SK-N-SH (cell line): ENCODE data around the gene WT1.

Experiments
- CHD2 ChIP-seq: fragments of 150-350 bp; IDR thresholded peaks from 2 replicates; pipeline ENCODE4 v1.6.1; 2018; ENCODE audit warnings: low read length; ENCODE audit not compliant: partially characterized antibody
- CTCF ChIP-seq: fragments of 200-600 bp; sonication (generic); IDR thresholded peaks from 2 replicates; pipeline ENCODE4 v1.6.1; 2017; ENCODE audit warnings: antibody characterized with exemption, mild to moderate bottlenecking, moderate library complexity
- EP300 ChIP-seq, 2 experiments: IDR thresholded peaks; 2 replicates each; pipeline versions ENCODE4 v1.4.0 to v1.6.1; 2012; ENCODE audit warnings: borderline replicate concordance in 1 of 2, low read depth in 1 of 2, low read length in 1 of 2
- FOXM1 ChIP-seq: IDR thresholded peaks from 2 replicates; pipeline ENCODE4 v1.4.0; 2012; ENCODE audit warnings: low read depth, mild to moderate bottlenecking
- GABPA ChIP-seq: IDR thresholded peaks from 2 replicates; pipeline ENCODE4 v1.4.0; 2012; ENCODE audit warnings: low read depth, mild to moderate bottlenecking
- IRF3 ChIP-seq: fragments of 150-350 bp; IDR thresholded peaks from 2 replicates; pipeline ENCODE4 v1.6.1; 2016; ENCODE audit warnings: mild to moderate bottlenecking, low read depth, low read length
- MAX ChIP-seq: IDR thresholded peaks from 2 replicates; pipeline ENCODE4 v1.4.0; 2012; ENCODE audit warnings: low read depth
- NFIC ChIP-seq: IDR thresholded peaks from 2 replicates; pipeline ENCODE4 v1.4.0; 2012; ENCODE audit warnings: borderline replicate concordance
- POLR2AphosphoS5 ChIP-seq: IDR thresholded peaks from 2 replicates; pipeline ENCODE4 v1.6.1; 2012; ENCODE audit warnings: low read depth, low read length
- RAD21 ChIP-seq: IDR thresholded peaks from 2 replicates; pipeline ENCODE4 v1.6.1; 2012; ENCODE audit warnings: mild to moderate bottlenecking, low read length
- TEAD4 ChIP-seq: IDR thresholded peaks from 2 replicates; pipeline ENCODE4 v1.4.0; 2012; ENCODE audit warnings: mild to moderate bottlenecking, borderline replicate concordance; ENCODE audit not compliant: insufficient read depth
- USF2 ChIP-seq: fragments of 150-350 bp; IDR thresholded peaks from 2 replicates; pipeline ENCODE4 v1.6.1; 2017; ENCODE audit warnings: antibody characterized with exemption, low read length, low read depth, borderline replicate concordance
- YY1 ChIP-seq: IDR thresholded peaks from 2 replicates; pipeline ENCODE4 v1.4.0; 2012; ENCODE audit warnings: low read depth, mild to moderate bottlenecking
- ZBTB33 ChIP-seq: IDR thresholded peaks from 2 replicates; pipeline ENCODE4 v1.4.0; 2012; ENCODE audit warnings: low read depth, borderline replicate concordance

- no peak for TF ChIP-seq CTCF
- no peak for TF ChIP-seq EP300 (IDR thresholded peaks at IDR 0.05; ENCODE audit: borderline replicate concordance in 1 of 2, low read depth in 1 of 2, low read length in 1 of 2)
- no peak for TF ChIP-seq USF2
- no peak for TF ChIP-seq MAX
- TF ChIP-seq RAD21 = no peak
- TF ChIP-seq FOXM1 = no peak
- TF ChIP-seq GABPA = no peak
- no peak for TF ChIP-seq POLR2AphosphoS5
- TF ChIP-seq YY1 = no peak
- TF ChIP-seq IRF3 = no peak
- TF ChIP-seq ZBTB33 = no peak
- no peak for TF ChIP-seq CHD2
- no peak for TF ChIP-seq NFIC
- TF ChIP-seq TEAD4 = no peak
These were observed 40.2 kb downstream of the WT1 start for GRCh38 chr11:32395127-32395526.
